HG03095 (cell line): Measurements from ENCODE around the gene ZNF541.

ENCODE experiments used
- ATAC-seq: cut with Tn5 transposase; IDR thresholded peaks from one replicate; pipeline ENCODE4 v1.9.1; 2021; ENCODE audit warnings: moderate library complexity; ENCODE audit not compliant: unreplicated experiment

The ZNF541 gene, protein sequence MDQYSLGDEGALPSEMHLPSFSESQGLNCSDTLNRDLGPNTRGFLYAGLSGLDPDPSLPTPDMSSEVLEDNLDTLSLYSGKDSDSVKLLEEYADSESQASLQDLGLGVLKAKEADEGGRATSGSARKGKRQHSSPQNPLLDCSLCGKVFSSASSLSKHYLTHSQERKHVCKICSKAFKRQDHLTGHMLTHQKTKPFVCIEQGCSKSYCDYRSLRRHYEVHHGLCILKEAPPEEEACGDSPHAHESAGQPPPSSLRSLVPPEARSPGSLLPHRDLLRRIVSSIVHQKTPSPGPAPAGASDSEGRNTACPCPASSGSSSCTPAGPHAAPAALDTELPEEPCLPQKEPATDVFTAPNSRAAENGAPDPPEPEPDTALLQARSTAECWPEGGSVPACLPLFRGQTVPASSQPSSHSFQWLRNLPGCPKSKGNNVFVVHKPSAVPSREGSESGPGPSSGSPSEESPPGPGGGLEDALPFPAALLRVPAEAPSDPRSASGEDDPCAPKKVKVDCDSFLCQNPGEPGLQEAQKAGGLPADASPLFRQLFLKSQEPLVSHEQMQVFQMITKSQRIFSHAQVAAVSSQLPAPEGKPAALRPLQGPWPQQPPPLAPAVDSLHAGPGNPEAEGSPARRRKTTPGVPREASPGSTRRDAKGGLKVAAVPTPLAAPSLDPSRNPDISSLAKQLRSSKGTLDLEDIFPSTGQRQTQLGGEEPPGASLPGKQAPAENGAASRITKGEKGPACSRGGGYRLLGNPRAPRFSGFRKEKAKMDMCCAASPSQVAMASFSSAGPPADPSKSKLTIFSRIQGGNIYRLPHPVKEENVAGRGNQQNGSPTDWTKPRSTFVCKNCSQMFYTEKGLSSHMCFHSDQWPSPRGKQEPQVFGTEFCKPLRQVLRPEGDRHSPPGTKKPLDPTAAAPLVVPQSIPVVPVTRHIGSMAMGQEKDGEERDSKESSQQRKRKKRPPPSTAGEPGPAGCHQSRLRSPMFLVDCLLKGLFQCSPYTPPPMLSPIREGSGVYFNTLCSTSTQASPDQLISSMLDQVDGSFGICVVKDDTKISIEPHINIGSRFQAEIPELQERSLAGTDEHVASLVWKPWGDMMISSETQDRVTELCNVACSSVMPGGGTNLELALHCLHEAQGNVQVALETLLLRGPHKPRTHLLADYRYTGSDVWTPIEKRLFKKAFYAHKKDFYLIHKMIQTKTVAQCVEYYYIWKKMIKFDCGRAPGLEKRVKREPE (N-terminal part only)

DNA sequence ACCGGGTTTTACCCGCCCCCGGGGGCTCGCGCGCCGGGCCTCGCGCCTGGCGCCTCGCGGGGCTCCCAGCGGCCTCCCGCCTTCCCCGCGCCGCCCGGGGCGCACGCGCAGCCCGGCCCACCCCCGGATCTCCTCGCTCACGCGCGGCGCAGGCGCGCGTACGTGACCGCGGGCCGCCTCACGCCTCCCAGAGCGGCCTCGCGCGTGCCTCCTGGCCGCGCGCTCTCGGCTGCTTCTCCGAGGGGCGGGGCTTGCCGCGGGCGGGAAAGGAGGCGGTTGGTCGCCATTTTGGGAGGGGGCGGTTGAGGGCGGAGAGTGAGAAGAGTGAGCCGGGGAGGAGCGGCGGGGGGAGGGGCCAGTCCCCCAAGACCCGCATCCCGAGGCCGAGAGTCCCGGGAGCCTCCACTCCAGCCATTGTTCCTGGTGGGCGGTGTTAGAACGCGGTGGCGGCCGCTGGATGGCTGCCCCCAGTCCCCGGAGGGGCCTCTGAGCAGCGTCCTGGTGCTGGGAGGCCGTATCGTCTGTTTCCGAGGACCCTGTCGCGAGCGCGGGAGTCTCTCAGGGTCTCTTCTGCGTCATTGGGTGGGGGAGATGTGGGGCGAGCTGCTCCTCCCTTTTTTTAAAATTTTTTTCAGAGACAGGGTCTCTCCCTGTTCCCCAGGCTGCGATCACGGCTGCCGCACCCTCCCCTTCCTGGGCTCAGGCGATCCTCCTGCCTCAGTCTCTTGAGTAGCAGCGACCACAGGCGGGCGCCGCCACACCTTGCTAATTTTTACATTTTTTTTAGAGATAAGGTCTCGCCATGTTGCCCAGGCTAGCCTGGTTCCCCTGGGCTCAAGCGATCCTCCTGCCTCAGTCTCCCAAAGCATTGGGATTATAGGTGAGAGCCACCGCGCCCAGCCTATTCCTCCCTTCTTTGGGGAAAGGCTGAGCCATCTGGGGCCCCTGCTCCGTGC is at the start of gene ZNF541:
Gene ZNF541 (minus strand): TSS at position 78 of the 956 bp plus-strand sequence. CDS start 17,292 bp downstream, outside the sequence.
- no peak for ATAC-seq

- ATAC-seq = no peak
Observed at GRCh38 chr19:47619763-47620162, 46.8 kb upstream of the ZNF541 start.

DNA sequence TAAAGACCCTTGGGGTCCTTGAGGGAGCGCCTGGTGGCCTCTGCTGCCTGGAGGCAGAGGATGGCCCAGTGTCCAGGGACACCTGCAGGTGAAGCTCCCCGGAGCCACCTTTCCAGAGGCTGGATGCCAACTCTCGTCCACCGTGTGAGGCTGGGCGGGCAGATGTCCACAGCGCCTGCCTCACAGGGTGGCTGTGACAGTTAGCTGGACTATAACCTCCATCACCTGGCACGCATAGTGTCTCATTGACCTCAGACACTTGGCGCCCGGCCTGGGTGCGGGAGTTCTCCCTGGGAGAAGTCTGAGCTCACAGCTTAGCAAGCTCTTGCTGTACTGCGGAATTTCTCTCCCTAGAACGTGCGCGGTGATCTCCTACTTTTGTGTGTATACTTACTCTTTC is 45.8 kb upstream of the ZNF541 start:
- no peak for ATAC-seq

GRCh38 chr19:47615714-47616113 is 42.8 kb upstream of the ZNF541 start:
- no peak for ATAC-seq

GRCh38 chr19:47615230-47615629 is 42.3 kb upstream of the ZNF541 start:
- ATAC-seq = no peak

- no peak for ATAC-seq
Observed at GRCh38 chr19:47614559-47614958, 41.6 kb upstream of the ZNF541 start.

GRCh38 chr19:47614021-47614295 is 41.0 kb upstream of the ZNF541 start:
- no peak for ATAC-seq

DNA sequence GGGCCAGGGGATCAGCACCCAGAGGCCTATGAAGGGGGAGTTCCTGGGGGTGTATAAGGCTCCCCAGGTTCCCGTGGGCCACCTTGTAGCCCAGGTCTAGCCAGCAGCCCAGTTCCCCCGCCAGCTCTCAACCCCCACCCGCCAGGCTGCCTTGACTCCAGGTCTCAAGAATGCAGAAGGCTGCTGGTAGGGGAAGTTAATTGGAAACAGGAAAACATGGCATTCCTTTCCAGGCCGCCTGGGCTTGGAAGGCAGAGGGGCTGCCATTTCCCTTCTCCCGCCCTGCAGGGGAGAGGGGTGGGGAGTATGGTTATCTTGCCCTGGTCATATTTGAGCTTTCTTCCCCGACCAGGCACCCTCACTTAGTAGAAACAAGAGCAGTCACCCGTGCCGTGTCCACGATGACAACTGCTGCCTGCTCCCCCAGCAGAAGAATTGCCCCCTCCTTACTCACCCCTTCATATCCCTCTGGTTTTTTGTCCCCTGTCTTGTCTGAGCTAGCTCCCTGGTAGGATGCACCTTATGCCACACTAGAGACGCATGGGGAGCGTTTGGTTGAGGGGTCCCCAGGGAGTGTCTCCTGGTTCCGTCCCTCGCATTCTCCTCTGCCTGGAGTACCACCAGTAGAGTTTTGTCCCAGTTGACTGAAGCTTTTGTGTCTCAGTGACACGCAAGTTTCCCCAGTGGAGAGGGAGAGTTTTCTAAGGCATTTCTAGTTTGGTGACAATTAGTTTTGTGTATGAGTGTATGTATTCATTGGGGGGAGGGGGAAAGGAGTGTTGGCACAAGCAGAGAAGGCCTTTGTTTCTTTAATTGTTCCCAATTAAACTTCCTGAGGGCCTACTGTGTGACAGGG is 40.4 kb upstream of the ZNF541 start:
- no peak for ATAC-seq

DNA sequence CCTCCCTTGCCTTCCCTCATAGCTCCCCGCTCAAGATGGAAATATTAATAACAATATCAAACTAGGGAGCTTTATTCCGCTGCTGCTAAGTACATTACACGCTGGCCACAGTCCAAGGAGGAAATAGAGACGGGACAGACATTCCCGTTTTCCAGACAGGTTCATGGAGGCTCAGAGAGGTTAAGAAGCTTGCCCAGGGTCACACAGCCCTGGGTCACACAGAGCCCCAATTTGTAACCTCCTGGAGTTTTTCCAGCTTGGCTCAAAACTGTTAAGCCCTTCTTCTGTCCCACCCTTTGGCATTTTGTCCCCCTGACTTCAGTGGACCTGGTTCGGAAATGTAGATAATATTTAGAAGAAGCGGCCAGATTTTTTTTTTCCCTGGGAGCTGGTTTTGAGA is 38.0 kb upstream of the ZNF541 start:
- ATAC-seq = no peak

GRCh38 chr19:47609906-47610894 is 37.3 kb upstream of the ZNF541 start:
- ATAC-seq = no peak

DNA sequence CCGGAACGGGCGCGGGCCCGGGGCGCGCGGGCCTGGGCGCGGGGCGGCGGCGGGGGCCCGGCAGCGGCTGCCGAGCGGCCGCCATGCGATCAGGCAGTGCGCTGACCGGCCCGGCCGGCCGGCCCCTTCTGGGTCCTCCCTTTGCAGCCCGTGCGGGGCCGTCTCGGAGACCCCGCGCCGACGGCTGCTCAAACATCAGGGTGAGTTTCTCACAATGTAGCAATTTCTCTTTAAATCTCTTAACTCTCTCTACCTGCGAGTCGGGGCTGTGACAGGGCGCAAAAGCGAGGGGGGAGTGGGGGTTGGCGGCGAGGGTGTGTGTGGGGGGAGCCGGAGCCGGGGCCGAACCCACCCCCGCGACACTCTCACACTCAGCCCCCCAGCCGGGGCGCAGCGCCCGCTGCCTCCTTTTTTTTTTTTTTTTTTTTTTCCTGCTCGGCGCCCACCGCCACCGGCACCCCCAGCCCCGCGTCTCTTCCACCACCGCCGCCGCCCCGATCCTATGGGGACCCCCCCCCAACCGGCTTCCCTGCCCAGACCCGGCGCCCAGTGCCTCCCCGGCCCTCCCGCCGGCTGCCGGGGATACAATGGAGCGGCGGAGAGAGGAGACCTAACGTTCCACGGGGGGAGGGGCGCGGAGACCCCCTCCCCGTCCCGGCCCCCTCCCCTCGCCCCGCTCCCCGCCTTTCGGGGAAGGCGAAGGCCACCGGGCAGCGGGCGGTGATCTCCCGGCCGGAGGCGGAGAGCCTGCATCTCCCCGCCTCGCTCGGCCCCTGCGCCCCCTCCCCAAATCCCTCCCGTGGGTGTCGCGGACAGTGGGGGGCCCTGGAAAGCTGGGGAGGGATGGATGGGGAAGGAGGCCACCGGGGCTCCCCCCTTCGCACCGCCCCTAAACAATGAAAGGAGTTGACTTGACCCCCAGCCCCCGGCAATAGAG is 36.3 kb upstream of the ZNF541 start, which contains the start of gene BICRA:
Gene BICRA (plus strand): TSS at position 166 of the 937 bp plus-strand sequence. CDS start 64,441 bp downstream, outside the sequence.
- peak; percentile 28 for ATAC-seq

- peak; percentile 68 for ATAC-seq
Observed at GRCh38 chr19:47608074-47608918, 35.3 kb upstream of the ZNF541 start.

GRCh38 chr19:47607564-47608073 is 34.7 kb upstream of the ZNF541 start:
- no peak for ATAC-seq

- ATAC-seq = no peak
Observed at GRCh38 chr19:47603706-47604565, 31.0 kb upstream of the ZNF541 start.
